K562 (cell line): ENCODE results near the gene LIPJ. TPM values are rescaled to one million over a fixed set of nuclear protein-coding genes. Genes with fewer than 3 reads are reported as not detected.

ENCODE experiments used
- ATAC-seq: fragments of 200-7000 bp; cut with Tn5 transposase; 3 replicates; pipeline ENCODE4 v1.9.1; 2020; ENCODE audit warnings: moderate library complexity
- BruUV-seq: library from RNA; stranded (reverse); fragments of 400-500 nt; replicated peaks from 2 replicates; lab custom pipeline; 2021; lab: Mats Ljungman, UMichigan
- CTCF ChIA-PET: fragments of 300-600 bp; formaldehyde crosslinking; extraction: SDS; loops from one replicate; lab custom pipeline; 2021; ENCODE audit warnings: low intra/inter-chr PET ratio; lab: Yijun Ruan, JAX
- POLR2A ChIA-PET: fragments of 300-600, 350-650 bp; sonication (Branson Sonifier 250); formaldehyde crosslinking; extraction: SDS; loops from one replicate; lab custom pipeline; 2021; ENCODE audit warnings: antibody characterized with exemption, inconsistent platforms; lab: Yijun Ruan, JAX
- DNase-seq, 4 experiments: peaks; one replicate each; pipeline versions ENCODE4 v3.0.0 to v3.0.0-alpha.2; 2011 to 2018; ENCODE audit warnings: low spot score in 3 of 4, mixed read lengths in 3 of 4; ENCODE audit errors: extremely low read depth in 1 of 4
- FAIRE-seq: peaks from 2 replicates; lab custom pipeline; 2011; peaks lifted over from hg19 to GRCh38; lab: Jason Lieb, UNC
- H2AFZ ChIP-seq: 2 replicates; pipeline ENCODE4 v1.6.0; 2011; ENCODE audit warnings: low read depth, low read length, control low read depth, inconsistent platforms
- H3K27ac ChIP-seq: fragments of 200-600 bp; 3 replicates; pipeline ENCODE4 v1.8.0; 2011; ENCODE audit warnings: low read depth, mild to moderate bottlenecking, control low read depth, inconsistent platforms, low read length, moderate library complexity, mixed read lengths; ENCODE audit errors: extremely low read depth
- H3K27me3 ChIP-seq, 2 experiments: fragments of 300-600 bp in 1 of 2; 2 replicates in 1 of 2; 3 replicates in 1 of 2; pipeline versions ENCODE4 v1.6.0 to v1.8.0; 2011; ENCODE audit warnings: inconsistent platforms in 2 of 2, low read length in 2 of 2, mild to moderate bottlenecking in 1 of 2, mixed read lengths in 1 of 2, moderate library complexity in 1 of 2; ENCODE audit not compliant: control insufficient read depth in 2 of 2, insufficient read depth in 2 of 2
- H3K36me3 ChIP-seq: fragments of 300-600 bp; 3 replicates; pipeline ENCODE4 v1.8.0; 2011; ENCODE audit warnings: mild to moderate bottlenecking, low read length, inconsistent platforms; ENCODE audit not compliant: control insufficient read depth, insufficient read depth
- H3K4me1 ChIP-seq, 2 experiments: fragments of 200-600 bp in 1 of 2; replicated peaks in 1 of 2; 2 replicates in 1 of 2; 3 replicates in 1 of 2; pipeline versions ENCODE4 v1.5.1 to v1.8.0; 2011; ENCODE audit warnings: inconsistent platforms in 2 of 2, low read length in 2 of 2, mild to moderate bottlenecking in 1 of 2, mixed read lengths in 1 of 2, moderate library complexity in 1 of 2; ENCODE audit not compliant: control insufficient read depth in 2 of 2, insufficient read depth in 2 of 2
- H3K4me2 ChIP-seq: 2 replicates; pipeline ENCODE4 v1.6.1; 2011; ENCODE audit warnings: low read length, control low read depth, inconsistent platforms, mixed read lengths; ENCODE audit not compliant: insufficient read depth
- H3K4me3 ChIP-seq: fragments of 200-600 bp; sonication (generic), shearing (Covaris generic); 2 replicates; pipeline ENCODE4 v1.5.1; 2016; ENCODE audit warnings: control low read depth, inconsistent platforms
- H3K79me2 ChIP-seq: fragments of 200-600 bp; 3 replicates; pipeline ENCODE4 v1.8.0; 2011; ENCODE audit warnings: low read length, inconsistent platforms; ENCODE audit not compliant: control insufficient read depth, insufficient read depth
- H3K9ac ChIP-seq, 2 experiments: 2 replicates each; pipeline versions ENCODE4 v1.6.0 to v1.6.1; 2011; ENCODE audit warnings: low read depth in 2 of 2, low read length in 2 of 2, control low read depth in 1 of 2, inconsistent platforms in 1 of 2, mild to moderate bottlenecking in 1 of 2, mixed read lengths in 1 of 2; ENCODE audit not compliant: insufficient read depth in 1 of 2
- H3K9me1 ChIP-seq: one replicate; pipeline ENCODE4 v1.6.0; 2011; ENCODE audit warnings: inconsistent platforms, mild to moderate bottlenecking, low read length, moderate library complexity; ENCODE audit not compliant: control insufficient read depth, insufficient read depth
- H3K9me3 ChIP-seq: replicated peaks from 2 replicates; pipeline ENCODE4 v1.5.1; 2011; ENCODE audit warnings: low read depth, low read length, inconsistent platforms; ENCODE audit not compliant: control insufficient read depth, insufficient read depth
- H4K20me1 ChIP-seq: replicated peaks from 2 replicates; pipeline ENCODE4 v1.6.1; 2011; ENCODE audit warnings: low read length, inconsistent platforms, mixed read lengths; ENCODE audit not compliant: control insufficient read depth, insufficient read depth
- CBX3 ChIP-seq, 2 experiments: IDR thresholded peaks; 1 replicate in 1 of 2; 2 replicates in 1 of 2; pipeline ENCODE4 v1.6.1; 2012; ENCODE audit warnings: inconsistent platforms in 2 of 2, low read length in 2 of 2, borderline replicate concordance in 1 of 2, control low read depth in 1 of 2
- CHCHD3 ChIP-seq: fragments of 250-450 bp; sonication (Bioruptor Pico); IDR thresholded peaks from 2 replicates; pipeline ENCODE4 v2.1.2; 2022; ENCODE audit warnings: mild to moderate bottlenecking
- ETV1 ChIP-seq: fragments of 450-650 bp; conservative IDR thresholded peaks from 2 replicates; pipeline ENCODE4 v1.6.1; 2016; ENCODE audit warnings: missing genetic modification characterization, control low read depth, low read depth, missing compliant biosample characterization
- FOXP1 ChIP-seq: sonication (generic); formaldehyde crosslinking; IDR thresholded peaks from 2 replicates; pipeline ENCODE4 v1.8.0; 2022; ENCODE audit warnings: mild to moderate bottlenecking, missing genetic modification reagents
- GABPB1 ChIP-seq: sonication (generic); formaldehyde crosslinking; IDR thresholded peaks from 2 replicates; pipeline ENCODE4 v1.8.0; 2022; ENCODE audit warnings: mild to moderate bottlenecking, missing genetic modification reagents
- GATA2 ChIP-seq: sonication (generic); formaldehyde crosslinking; IDR thresholded peaks from 2 replicates; pipeline ENCODE4 v1.4.0; 2020; ENCODE audit warnings: mild to moderate bottlenecking, missing genetic modification reagents
- KDM5B ChIP-seq: fragments of 200-600 bp; sonication (generic); IDR thresholded peaks from 2 replicates; pipeline ENCODE4 v1.6.1; 2012; ENCODE audit warnings: low read depth, mild to moderate bottlenecking, moderate library complexity, low read length, control low read depth, inconsistent platforms; ENCODE audit not compliant: insufficient replicate concordance
- NCOA4 ChIP-seq: fragments of 450-650 bp; IDR thresholded peaks from 2 replicates; pipeline ENCODE4 v1.6.1; 2018; ENCODE audit warnings: mild to moderate bottlenecking; ENCODE audit not compliant: partially characterized antibody
- NCOR1 ChIP-seq: fragments of 450-650 bp; IDR thresholded peaks from 2 replicates; pipeline ENCODE4 v1.6.1; 2016; ENCODE audit warnings: mild to moderate bottlenecking, moderate library complexity
- PCBP2 ChIP-seq: fragments of 200-400 bp; formaldehyde crosslinking; IDR thresholded peaks from 2 replicates; pipeline ENCODE4 v1.6.1; 2018; ENCODE audit warnings: low read length, low read depth, mild to moderate bottlenecking, moderate library complexity; ENCODE audit not compliant: poor library complexity, severe bottlenecking
- SNIP1 ChIP-seq: fragments of 450-650 bp; IDR thresholded peaks from 2 replicates; pipeline ENCODE4 v1.7.1; 2017; ENCODE audit warnings: low read depth, mild to moderate bottlenecking
- SUPT5H ChIP-seq: fragments of 450-650 bp; IDR thresholded peaks from 2 replicates; pipeline ENCODE4 v1.6.1; 2016
- TEAD2 ChIP-seq: fragments of 450-650 bp; IDR thresholded peaks from 2 replicates; pipeline ENCODE4 v1.6.1; 2016; ENCODE audit warnings: missing genetic modification characterization, control low read depth, missing compliant biosample characterization
- ZNF232 ChIP-seq: sonication (generic); formaldehyde crosslinking; IDR thresholded peaks from 2 replicates; pipeline ENCODE4 v1.8.0; 2022; ENCODE audit warnings: mild to moderate bottlenecking, missing genetic modification reagents
- ZNF57 ChIP-seq: fragments of 450-650 bp; formaldehyde crosslinking; IDR thresholded peaks from 2 replicates; pipeline ENCODE4 v1.4.0; 2020; ENCODE audit warnings: mild to moderate bottlenecking, moderate library complexity
- WGBS: fragments of 100-300 bp; shearing (Covaris generic); methylation state at CpG from one replicate; pipeline ENCODE4 v1.1.6; 2016; ENCODE audit warnings: low coverage, mixed read lengths; ENCODE audit not compliant: insufficient coverage; ENCODE audit errors: missing lambda C conversion rate; 5-methylcytosine and 5-hydroxymethylcytosine counted together
- in situ Hi-C: fragments of 300-500 bp; cut with MboI; formaldehyde crosslinking; loops from 4 replicates; pipeline ENCODE4 v1.15.0; 2018; ENCODE audit warnings: inconsistent platforms, mixed read lengths
- intact Hi-C: fragments of 100-400 bp; cut with micrococcal nuclease; formaldehyde crosslinking; loops from 2 replicates; pipeline ENCODE4 v1.14.2; 2022
- polyA plus RNA-seq, 8 experiments: library from polyadenylated mRNA; depleted of rRNA in 4 of 8; stranded (reverse) in 5 of 8; unstranded in 3 of 8; fragments of >200 nt; fragmentation: Nextera tagmentation in 2 of 8; fragmentation: Illumina TruSeq in 1 of 8; extraction: Ambion mirVana in 2 of 8; extraction: Trizol in 1 of 8; gene quantifications; 2 replicates each; pipeline versions ENCODE4 v1.2.1 to v1.2.3, GENCODE V29; 2011 to 2014; ENCODE audit warnings: inconsistent platforms in 1 of 8, missing spikeins in 1 of 8
- total RNA-seq, 7 experiments: library from RNA; depleted of rRNA in 6 of 7; stranded (reverse); fragments of >200 nt in 6 of 7; fragmentation: Illumina TruSeq in 2 of 7; extraction: Trizol in 2 of 7; gene quantifications; 2 replicates each; pipeline versions ENCODE4 v1.2.1 to v1.2.3, GENCODE V29; 2011 to 2021; ENCODE audit warnings: low replicate concordance in 1 of 7
- TF ChIP-seq, protein P1 (sequence below): fragments of 250-450 bp; sonication (Bioruptor Pico); IDR thresholded peaks from 2 replicates; pipeline ENCODE4 v1.4.0; 2020; ENCODE audit warnings: mild to moderate bottlenecking
- TF ChIP-seq, protein P2 (sequence below): fragments of 450-650 bp; IDR thresholded peaks from 2 replicates; pipeline ENCODE4 v1.7.1; 2018; ENCODE audit warnings: mild to moderate bottlenecking, low read depth; ENCODE audit not compliant: partially characterized antibody
- TF ChIP-seq, protein P3 (sequence below): fragments of 250-450 bp; sonication (Bioruptor Pico); IDR thresholded peaks from 2 replicates; pipeline ENCODE4 v1.8.0; 2021; ENCODE audit warnings: moderate library complexity, mild to moderate bottlenecking, inconsistent platforms

LIPJ gene
- total and polyA plus RNA-seq, 9 of the 15 experiments (the other 6 are each of a cell fraction or from before 2014, with no cell fraction given): not detected

DNA sequence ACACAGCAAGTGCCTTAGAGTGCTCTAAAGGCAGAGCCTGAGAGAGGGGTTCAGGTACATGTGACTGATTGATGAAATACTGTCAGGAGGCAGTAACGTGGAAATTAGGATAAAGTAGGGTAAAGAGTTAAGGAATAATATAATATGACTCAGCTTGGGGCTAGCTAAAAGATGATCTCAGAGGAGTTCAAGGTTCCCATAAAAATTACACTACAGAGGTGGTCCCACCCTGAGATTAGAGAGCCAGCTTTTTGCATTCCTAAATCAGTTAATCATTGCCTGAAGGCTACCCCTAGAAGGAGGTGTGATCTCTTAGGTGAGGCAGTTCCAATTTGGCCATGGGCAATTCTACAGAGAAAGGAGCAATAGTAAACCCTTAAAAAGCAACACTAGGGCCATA is 5.8 kb downstream of the LIPJ start (continued):
- TF ChIP-seq CBX3 (IDR thresholded peaks at IDR 0.05; ENCODE audit: borderline replicate concordance in 1 of 2, low read length in 2 of 2) (no peak), SUPT5H (no peak), GATA2 (no peak), GABPB1 (CRISPR knock-in tag) (no peak), ETV1 (tag) (no peak)
- TF ChIP-seq, protein P1, sequence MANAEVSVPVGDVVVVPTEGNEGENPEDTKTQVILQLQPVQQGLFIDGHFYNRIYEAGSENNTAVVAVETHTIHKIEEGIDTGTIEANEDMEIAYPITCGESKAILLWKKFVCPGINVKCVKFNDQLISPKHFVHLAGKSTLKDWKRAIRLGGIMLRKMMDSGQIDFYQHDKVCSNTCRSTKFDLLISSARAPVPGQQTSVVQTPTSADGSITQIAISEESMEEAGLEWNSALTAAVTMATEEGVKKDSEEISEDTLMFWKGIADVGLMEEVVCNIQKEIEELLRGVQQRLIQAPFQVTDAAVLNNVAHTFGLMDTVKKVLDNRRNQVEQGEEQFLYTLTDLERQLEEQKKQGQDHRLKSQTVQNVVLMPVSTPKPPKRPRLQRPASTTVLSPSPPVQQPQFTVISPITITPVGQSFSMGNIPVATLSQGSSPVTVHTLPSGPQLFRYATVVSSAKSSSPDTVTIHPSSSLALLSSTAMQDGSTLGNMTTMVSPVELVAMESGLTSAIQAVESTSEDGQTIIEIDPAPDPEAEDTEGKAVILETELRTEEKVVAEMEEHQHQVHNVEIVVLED (CRISPR knock-in tag): no peak

DNA sequence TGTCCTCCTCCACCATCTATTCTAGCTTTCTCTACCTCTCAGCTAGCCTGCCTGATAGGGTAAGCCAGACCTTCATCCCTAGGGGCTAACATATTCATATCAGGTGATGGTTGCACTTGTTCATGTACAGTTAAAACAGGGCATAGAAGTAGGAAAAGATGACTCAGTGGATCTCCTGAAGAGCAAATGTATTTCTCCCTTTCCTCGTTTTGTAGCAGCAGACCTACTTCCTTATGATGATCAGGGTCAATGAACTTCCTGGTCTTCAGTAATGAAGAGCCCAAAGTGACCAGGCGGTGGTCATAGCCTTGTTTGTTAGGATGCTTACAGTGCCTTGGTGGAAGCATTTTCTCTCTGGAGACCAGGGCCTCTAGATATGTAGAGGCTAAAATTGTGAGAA is 6.3 kb downstream of the LIPJ start:
- FAIRE-seq (no peak), ATAC-seq (no peak), DNase-seq (no peak)
- ChIA-PET CTCF (no interaction called here), POLR2A (no interaction called here)
- Histone ChIP-seq H3K27me3 (no peaks in the 10 kb centered on the region), H3K36me3 (no peaks in the 10 kb centered on the region), H3K9ac (no peak overlapping the region), H2AFZ (no peak overlapping the region), H3K9me1 (no peaks in the 10 kb centered on the region), H3K9me3 (no peaks in the 10 kb centered on the region), H3K4me3 (no peak overlapping the region), H3K79me2 (no peaks in the 10 kb centered on the region), H4K20me1 (no peaks in the 10 kb centered on the region), H3K27ac (no peak overlapping the region), H3K4me1 (no peaks in the 10 kb centered on the region), H3K4me2 (no peak overlapping the region)
- intact Hi-C loops (no loop called here), in situ Hi-C loops (no loop called here)
- WGBS: 0% methylated on average over 2 of the region's 2 CpGs
- no TSS peak for BruUV-seq
- no peak for TF ChIP-seq KDM5B
- TF ChIP-seq TEAD2 (tag): no peak
- no peak for TF ChIP-seq ZNF57
- no peak for TF ChIP-seq ZNF232 (CRISPR knock-in tag)
- TF ChIP-seq SNIP1: no peak
- TF ChIP-seq NCOA4: no peak
- TF ChIP-seq, protein P2, sequence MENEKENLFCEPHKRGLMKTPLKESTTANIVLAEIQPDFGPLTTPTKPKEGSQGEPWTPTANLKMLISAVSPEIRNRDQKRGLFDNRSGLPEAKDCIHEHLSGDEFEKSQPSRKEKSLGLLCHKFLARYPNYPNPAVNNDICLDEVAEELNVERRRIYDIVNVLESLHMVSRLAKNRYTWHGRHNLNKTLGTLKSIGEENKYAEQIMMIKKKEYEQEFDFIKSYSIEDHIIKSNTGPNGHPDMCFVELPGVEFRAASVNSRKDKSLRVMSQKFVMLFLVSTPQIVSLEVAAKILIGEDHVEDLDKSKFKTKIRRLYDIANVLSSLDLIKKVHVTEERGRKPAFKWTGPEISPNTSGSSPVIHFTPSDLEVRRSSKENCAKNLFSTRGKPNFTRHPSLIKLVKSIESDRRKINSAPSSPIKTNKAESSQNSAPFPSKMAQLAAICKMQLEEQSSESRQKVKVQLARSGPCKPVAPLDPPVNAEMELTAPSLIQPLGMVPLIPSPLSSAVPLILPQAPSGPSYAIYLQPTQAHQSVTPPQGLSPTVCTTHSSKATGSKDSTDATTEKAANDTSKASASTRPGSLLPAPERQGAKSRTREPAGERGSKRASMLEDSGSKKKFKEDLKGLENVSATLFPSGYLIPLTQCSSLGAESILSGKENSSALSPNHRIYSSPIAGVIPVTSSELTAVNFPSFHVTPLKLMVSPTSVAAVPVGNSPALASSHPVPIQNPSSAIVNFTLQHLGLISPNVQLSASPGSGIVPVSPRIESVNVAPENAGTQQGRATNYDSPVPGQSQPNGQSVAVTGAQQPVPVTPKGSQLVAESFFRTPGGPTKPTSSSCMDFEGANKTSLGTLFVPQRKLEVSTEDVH: no peak
- TF ChIP-seq, protein P3, sequence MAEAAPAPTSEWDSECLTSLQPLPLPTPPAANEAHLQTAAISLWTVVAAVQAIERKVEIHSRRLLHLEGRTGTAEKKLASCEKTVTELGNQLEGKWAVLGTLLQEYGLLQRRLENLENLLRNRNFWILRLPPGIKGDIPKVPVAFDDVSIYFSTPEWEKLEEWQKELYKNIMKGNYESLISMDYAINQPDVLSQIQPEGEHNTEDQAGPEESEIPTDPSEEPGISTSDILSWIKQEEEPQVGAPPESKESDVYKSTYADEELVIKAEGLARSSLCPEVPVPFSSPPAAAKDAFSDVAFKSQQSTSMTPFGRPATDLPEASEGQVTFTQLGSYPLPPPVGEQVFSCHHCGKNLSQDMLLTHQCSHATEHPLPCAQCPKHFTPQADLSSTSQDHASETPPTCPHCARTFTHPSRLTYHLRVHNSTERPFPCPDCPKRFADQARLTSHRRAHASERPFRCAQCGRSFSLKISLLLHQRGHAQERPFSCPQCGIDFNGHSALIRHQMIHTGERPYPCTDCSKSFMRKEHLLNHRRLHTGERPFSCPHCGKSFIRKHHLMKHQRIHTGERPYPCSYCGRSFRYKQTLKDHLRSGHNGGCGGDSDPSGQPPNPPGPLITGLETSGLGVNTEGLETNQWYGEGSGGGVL (CRISPR knock-in tag): no peak
- TF ChIP-seq PCBP2: no peak
- no peak for TF ChIP-seq FOXP1 (CRISPR knock-in tag)
- no peak for TF ChIP-seq CHCHD3 (CRISPR knock-in tag)
- no peak for TF ChIP-seq NCOR1
